A549 treated with AZD2906 at 1 μM for 4 hours (cell line): ENCODE data around the gene CPNE2. TPM values are rescaled to one million over a fixed set of nuclear protein-coding genes. Genes with fewer than 3 reads are reported as not detected.

Source experiments
- total RNA-seq: library from RNA; stranded (reverse); fragments of 200-300 nt; extraction: Qiagen RNA extraction; gene quantifications from 5 replicates; pipeline ENCODE4 v1.2.3, GENCODE V29; 2022

CPNE2 gene
- total RNA-seq: 38.7 to 49.8 TPM (median 45.1 TPM) in 5 replicates

GRCh38 chr16:57091975-57092785 is at the start of gene CPNE2:
Gene CPNE2, plus strand, starts transcription at chr16:57092583. Its CDS starts 18,160 bp downstream, at chr16:57110743.

DNA sequence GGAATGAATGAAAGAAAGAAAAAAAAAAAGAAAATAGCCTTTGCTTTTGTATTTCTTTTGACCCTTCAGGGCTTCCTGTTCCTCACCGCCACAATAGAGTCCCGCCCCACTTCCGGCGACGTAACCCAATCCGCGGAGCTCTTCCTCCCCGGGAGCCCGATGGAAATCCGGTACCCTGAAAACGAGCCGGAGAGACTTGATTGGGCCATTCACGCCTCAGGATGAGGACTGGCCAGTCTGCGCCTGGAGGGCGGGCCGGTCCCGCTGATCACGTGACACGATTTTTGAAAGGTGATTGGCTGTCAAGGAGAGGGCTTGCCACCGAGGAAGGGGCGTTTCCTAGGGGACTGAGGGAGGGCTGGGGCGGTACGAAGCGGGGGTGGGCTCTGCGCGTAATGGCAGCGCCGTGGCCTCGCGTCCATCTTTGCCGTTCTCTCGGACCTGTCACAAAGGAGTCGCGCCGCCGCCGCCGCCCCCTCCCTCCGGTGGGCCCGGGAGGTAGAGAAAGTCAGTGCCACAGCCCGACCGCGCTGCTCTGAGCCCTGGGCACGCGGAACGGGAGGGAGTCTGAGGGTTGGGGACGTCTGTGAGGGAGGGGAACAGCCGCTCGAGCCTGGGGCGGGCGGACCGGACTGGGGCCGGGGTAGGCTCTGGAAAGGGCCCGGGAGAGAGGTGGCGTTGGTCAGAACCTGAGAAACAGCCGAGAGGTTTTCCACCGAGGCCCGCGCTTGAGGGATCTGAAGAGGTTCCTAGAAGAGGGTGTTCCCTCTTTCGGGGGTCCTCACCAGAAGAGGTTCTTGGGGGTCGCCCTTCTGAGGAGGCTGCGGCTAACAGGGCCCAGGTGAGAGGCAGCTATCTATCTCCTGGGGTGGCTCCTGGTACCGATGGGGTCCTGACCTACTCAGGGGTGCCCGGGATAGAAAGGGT is 93.8 kb downstream of the CPNE2 start, which contains the start of the genes PSME3IP1 and RSPRY1:
TSS of gene PSME3IP1 (minus strand) at position 95 of the 927 bp plus-strand sequence. CDS start 12,185 bp downstream, outside the sequence.
TSS of gene RSPRY1 (plus strand) at position 385 of the 927 bp plus-strand sequence. CDS start 18,330 bp downstream, outside the sequence.

Other genes with a start within 250 kb of the CPNE2 start
- gene SLC12A3, start 227.4 kb upstream of the CPNE2 start, total RNA-seq: 0.02 to 0.06 TPM in 2 of 5 replicates, not detected in the others
- 93.3 to 106 TPM (median 96.9 TPM) in 5 replicates for gene HERPUD1, start 160.4 kb upstream of the CPNE2 start, total RNA-seq
- gene CETP, start 130.6 kb upstream of the CPNE2 start, total RNA-seq: not detected in 5 replicates
- gene NLRC5, start 103.0 kb upstream of the CPNE2 start, total RNA-seq: 2.6 to 3.9 TPM (median 3.4 TPM) in 5 replicates
- 82.1 to 108 TPM (median 91.0 TPM) in 5 replicates for gene PSME3IP1, start 93.5 kb downstream of the CPNE2 start, total RNA-seq
- gene RSPRY1, start 93.7 kb downstream of the CPNE2 start, total RNA-seq: 33.0 to 47.7 TPM (median 37.2 TPM) in 5 replicates
- 76.6 to 82.0 TPM (median 78.7 TPM) in 5 replicates for gene ARL2BP, start 152.7 kb downstream of the CPNE2 start, total RNA-seq
- 1.4 to 1.7 TPM (median 1.6 TPM) in 5 replicates for gene PLLP, start 192.1 kb downstream of the CPNE2 start, total RNA-seq